Bronchial epithelial cell (primary cell): ENCODE data around the gene CAMSAP3. TPM values are rescaled to one million over a fixed set of nuclear protein-coding genes. Genes with fewer than 3 reads are reported as not detected.

ENCODE experiments used
- DNase-seq: peaks from one replicate; pipeline ENCODE4 v3.0.0-alpha.2; 2010; ENCODE audit warnings: low read depth
- FAIRE-seq: peaks from 2 replicates; lab custom pipeline; 2011; peaks lifted over from hg19 to GRCh38; lab: Jason Lieb, UNC
- H3K27me3 ChIP-seq: 2 replicates; pipeline ENCODE4 v1.5.1; 2011; ENCODE audit warnings: low read length; ENCODE audit not compliant: control insufficient read depth, insufficient read depth
- H3K36me3 ChIP-seq: 2 replicates; pipeline ENCODE4 v1.5.1; 2011; ENCODE audit warnings: low read length; ENCODE audit not compliant: control insufficient read depth, insufficient read depth
- H3K4me3 ChIP-seq: 2 replicates; pipeline ENCODE4 v1.5.1; 2011; ENCODE audit warnings: mild to moderate bottlenecking, low read depth, low read length, control low read depth
- CTCF ChIP-seq: IDR thresholded peaks from 2 replicates; pipeline ENCODE4 v1.5.1; 2011; ENCODE audit warnings: mild to moderate bottlenecking, moderate library complexity, low read length, control low read depth, inconsistent platforms; ENCODE audit not compliant: insufficient read depth, severe bottlenecking
- total RNA-seq: library from RNA; depleted of rRNA; stranded (reverse); fragments of >200 nt; gene quantifications from 2 replicates; pipeline ENCODE4 v1.2.1, GENCODE V29; 2014

Gene CAMSAP3
- total RNA-seq, 1 donor from 2014 or later = 2.4 TPM

- FAIRE-seq (no peak), DNase-seq (no peak)
- Histone ChIP-seq H3K4me3 (no peak overlapping the region), H3K27me3 (no peaks in the 10 kb centered on the region), H3K36me3 (peaks cover 8% of the 10 kb centered on the region)
- no peak for TF ChIP-seq CTCF
These were observed 16.9 kb downstream of the CAMSAP3 start for GRCh38 chr19:7612282-7613274.

- Histone ChIP-seq H3K4me3 (no peak overlapping the region), H3K27me3 (no peaks in the 10 kb centered on the region), H3K36me3 (peaks cover 13% of the 10 kb centered on the region)
- no peak for DNase-seq
- no peak for TF ChIP-seq CTCF
- no peak for FAIRE-seq
These were observed 19.4 kb downstream of the CAMSAP3 start for GRCh38 chr19:7614859-7615741.

- FAIRE-seq = no peak
- H3K27me3 ChIP-seq = no peaks in the 10 kb centered on the region
- no peak for TF ChIP-seq CTCF
- no peak for DNase-seq
- H3K36me3 ChIP-seq = peaks cover 26% of the 10 kb centered on the region
- H3K4me3 ChIP-seq = no peak overlapping the region
These were observed 21.5 kb downstream of the CAMSAP3 start for GRCh38 chr19:7617172-7617571.

GRCh38 chr19:7617735-7618134 is 22.1 kb downstream of the CAMSAP3 start:
- DNase-seq = no peak
- no peak for FAIRE-seq
- no peak for TF ChIP-seq CTCF
- no peaks in the 10 kb centered on the region for H3K27me3 ChIP-seq
- H3K36me3 ChIP-seq = peaks cover 30% of the 10 kb centered on the region
- H3K4me3 ChIP-seq = no peak overlapping the region

- H3K36me3 ChIP-seq = peaks cover 35% of the 10 kb centered on the region
- FAIRE-seq = no peak
- no peak overlapping the region for H3K4me3 ChIP-seq
- TF ChIP-seq CTCF = no peak
- DNase-seq = no peak
- no peaks in the 10 kb centered on the region for H3K27me3 ChIP-seq
These were observed 22.7 kb downstream of the CAMSAP3 start for GRCh38 chr19:7618348-7618747.
